ENCODE results near the gene ELP2.

DNA sequence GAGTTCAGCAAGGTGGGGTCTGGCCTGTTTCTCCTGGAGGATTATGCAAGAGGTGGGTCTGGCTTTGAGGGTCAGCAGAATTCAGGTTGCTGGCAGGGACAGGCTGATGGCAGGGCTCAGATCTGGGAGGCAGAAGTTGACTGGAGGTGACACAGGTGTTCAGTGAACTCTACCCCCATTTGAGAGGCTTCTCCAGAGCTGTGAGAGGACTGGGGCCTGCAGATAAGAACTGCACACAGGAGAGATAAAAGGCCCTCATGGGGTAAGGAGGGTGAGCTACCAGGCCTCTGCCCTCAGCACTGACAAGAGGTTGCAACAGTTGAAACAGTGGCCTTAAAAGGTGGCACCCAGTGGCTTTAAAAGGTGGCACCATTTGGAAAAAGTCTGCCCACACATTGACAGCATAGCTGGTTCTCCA is 70.7 kb downstream of the ELP2 start:
- TF ChIP-seq CTCF (IDR thresholded peaks at IDR 0.05) = no peak
- no peak for TF ChIP-seq POLR2A (IDR thresholded peaks at IDR 0.05)
